GM18873 (cell line): ENCODE results near the gene ATP8A2.

Experiments
- ATAC-seq: cut with Tn5 transposase; IDR thresholded peaks from one replicate; pipeline ENCODE4 v1.9.1; 2021; ENCODE audit warnings: mild to moderate bottlenecking, moderate library complexity, moderate number of reproducible peaks; ENCODE audit not compliant: unreplicated experiment, low FRiP score

The ATP8A2 gene

GRCh38 chr13:25380082-25380481 lies 8.3 kb downstream of the ATP8A2 start:
- ATAC-seq = no peak

- no peak for ATAC-seq
These were observed 9.1 kb downstream of the ATP8A2 start for GRCh38 chr13:25380741-25381324.

GRCh38 chr13:25384758-25385410 lies 13.1 kb downstream of the ATP8A2 start:
- ATAC-seq = no peak

- no peak for ATAC-seq
These were observed 20.2 kb downstream of the ATP8A2 start for GRCh38 chr13:25391932-25392331.

- ATAC-seq = no peak
These were observed 22.8 kb downstream of the ATP8A2 start for GRCh38 chr13:25394402-25395060.

GRCh38 chr13:25397763-25398162 lies 26.0 kb downstream of the ATP8A2 start:
- ATAC-seq = no peak

- ATAC-seq = no peak
These were observed 29.2 kb downstream of the ATP8A2 start for GRCh38 chr13:25400925-25401324.

- no peak for ATAC-seq
These were observed 30.2 kb downstream of the ATP8A2 start for GRCh38 chr13:25401958-25402357.

GRCh38 chr13:25406377-25406776 lies 34.6 kb downstream of the ATP8A2 start:
- no peak for ATAC-seq

GRCh38 chr13:25409938-25410337 lies 38.2 kb downstream of the ATP8A2 start:
- ATAC-seq = no peak

- no peak for ATAC-seq
These were observed 43.5 kb downstream of the ATP8A2 start for GRCh38 chr13:25415241-25415640.

GRCh38 chr13:25417535-25417934 lies 45.8 kb downstream of the ATP8A2 start:
- ATAC-seq = no peak

GRCh38 chr13:25420161-25420560 lies 48.4 kb downstream of the ATP8A2 start:
- no peak for ATAC-seq

GRCh38 chr13:25421612-25422011 lies 49.8 kb downstream of the ATP8A2 start:
- no peak for ATAC-seq

GRCh38 chr13:25422153-25422552 lies 50.4 kb downstream of the ATP8A2 start:
- no peak for ATAC-seq

GRCh38 chr13:25423831-25424230 lies 52.1 kb downstream of the ATP8A2 start:
- ATAC-seq = no peak

- ATAC-seq = no peak
These were observed 57.7 kb downstream of the ATP8A2 start for GRCh38 chr13:25429466-25429865.

GRCh38 chr13:25432691-25433090 lies 60.9 kb downstream of the ATP8A2 start:
- ATAC-seq = no peak

GRCh38 chr13:25440061-25440460 lies 68.3 kb downstream of the ATP8A2 start:
- ATAC-seq = no peak

- ATAC-seq = no peak
These were observed 74.5 kb downstream of the ATP8A2 start for GRCh38 chr13:25446261-25446660.

GRCh38 chr13:25447396-25447795 lies 75.6 kb downstream of the ATP8A2 start:
- no peak for ATAC-seq

GRCh38 chr13:25453850-25454365 lies 82.1 kb downstream of the ATP8A2 start:
- no peak for ATAC-seq
